CD4-positive, alpha-beta memory T cell (primary cell): ENCODE results near the gene SHC3. TPM values are rescaled to one million over a fixed set of nuclear protein-coding genes. Genes with fewer than 3 reads are reported as not detected.

ENCODE experiments used
- polyA plus RNA-seq, 2 donors: library from polyadenylated mRNA; unstranded; fragments of 300-500 nt; fragmentation: Illumina TruSeq; gene quantifications; one replicate each; pipeline ENCODE4 v1.2.3, GENCODE V29; 2021
- total RNA-seq, 2 experiments: library from RNA; stranded (reverse); gene quantifications; one replicate each; pipeline ENCODE4 v1.2.3, GENCODE V29; 2021

SHC3 gene
- total and polyA plus RNA-seq, 4 experiments from 2014 or later, result 0.06 TPM; not detected in 3

Other genes starting within 250 kb of the SHC3 start
- gene S1PR3, start 187.3 kb downstream of the SHC3 start, total RNA-seq, result not detected
- not detected for gene S1PR3, start 187.3 kb downstream of the SHC3 start, polyA plus RNA-seq
- 1 to 10 TPM; 6.5 to 8.5 TPM for gene CKS2, start 132.4 kb upstream of the SHC3 start, total RNA-seq
- gene CKS2, start 132.4 kb upstream of the SHC3 start, polyA plus RNA-seq, result 10 to 100 TPM; 24.3 to 35.4 TPM
- gene SECISBP2, start 139.7 kb upstream of the SHC3 start, total RNA-seq, result 100 to 1,000 TPM in 1 of 2 experiments, 10 to 100 TPM in 1; 96.5 to 112 TPM
- 10 to 100 TPM; 12.5 to 23.3 TPM for gene SECISBP2, start 139.7 kb upstream of the SHC3 start, polyA plus RNA-seq